ENCODE data around the gene CDH12.

CDH12 gene

DNA sequence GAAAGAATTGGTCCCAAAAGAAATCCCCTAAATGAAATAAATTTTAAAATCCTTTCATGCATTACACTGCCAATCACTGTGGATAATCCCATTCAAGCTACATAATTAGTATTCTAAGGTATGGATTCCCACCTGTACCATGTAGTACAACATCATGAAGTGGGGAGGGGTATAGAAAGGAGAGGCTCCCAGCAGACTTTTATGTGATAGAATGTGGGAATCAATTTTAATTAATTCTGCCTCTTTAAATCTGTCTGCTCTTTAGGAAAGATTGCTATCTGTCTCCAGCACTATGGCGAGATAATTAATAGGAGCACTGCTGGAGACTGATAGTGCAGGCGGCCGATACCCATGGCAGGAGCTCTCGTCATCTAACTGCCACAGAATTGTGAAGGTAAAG lies 95.4 kb downstream of the CDH12 start:
- no peak for DNase-seq

GRCh38 chr5:22754155-22754554 lies 99.0 kb downstream of the CDH12 start:
- no peak for DNase-seq

DNA sequence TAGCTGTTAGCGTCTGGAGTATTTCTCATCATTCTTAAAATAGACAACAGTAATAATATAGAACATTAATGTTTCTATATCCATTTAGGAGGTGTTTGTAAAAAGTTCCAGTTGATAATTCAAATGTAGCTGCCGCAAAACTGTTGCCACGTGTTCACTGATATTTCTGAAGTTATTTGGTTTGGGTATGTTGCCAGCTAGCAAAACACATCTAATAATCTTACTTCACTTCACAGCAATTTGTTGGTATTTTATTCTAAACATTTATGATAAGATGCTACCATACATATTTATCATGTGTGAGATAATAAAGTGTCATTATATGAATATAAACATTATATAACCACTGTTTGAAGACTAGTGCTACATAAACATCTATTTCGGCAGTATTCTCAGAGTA lies 101.6 kb downstream of the CDH12 start:
- no peak for DNase-seq

DNA sequence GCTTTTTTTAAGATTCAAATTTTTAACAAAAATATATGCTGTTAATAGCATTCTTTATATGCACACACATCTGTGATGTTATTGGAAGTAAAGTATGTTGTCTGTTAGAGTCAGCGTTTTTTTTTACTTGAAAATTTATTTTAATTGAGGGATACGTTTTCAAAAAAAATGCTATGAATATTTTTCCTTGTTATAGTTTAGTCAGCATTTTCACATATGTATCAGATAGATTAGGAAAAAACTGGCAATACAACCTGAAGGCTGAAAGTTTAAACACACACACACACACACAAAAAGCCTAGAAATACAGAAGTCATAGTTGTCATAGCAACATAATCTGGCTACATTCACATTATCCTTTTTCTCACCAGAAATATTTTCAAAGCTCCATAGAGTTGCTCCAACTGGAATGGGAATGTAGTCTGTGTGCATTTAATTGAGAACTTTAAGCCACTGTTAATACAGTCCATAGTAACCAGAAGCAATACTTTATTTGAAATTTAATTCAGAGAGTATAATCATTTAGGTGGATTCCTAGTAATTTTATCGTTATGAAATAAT lies 116.6 kb downstream of the CDH12 start:
- DNase-seq, result no peak

- DNase-seq, result no peak
Observed at GRCh38 chr5:22734907-22735306, 118.2 kb downstream of the CDH12 start.

- no peak for DNase-seq
Observed at GRCh38 chr5:22728610-22729009, 124.5 kb downstream of the CDH12 start.

GRCh38 chr5:22722491-22722890 lies 130.7 kb downstream of the CDH12 start:
- no peak for DNase-seq

DNA sequence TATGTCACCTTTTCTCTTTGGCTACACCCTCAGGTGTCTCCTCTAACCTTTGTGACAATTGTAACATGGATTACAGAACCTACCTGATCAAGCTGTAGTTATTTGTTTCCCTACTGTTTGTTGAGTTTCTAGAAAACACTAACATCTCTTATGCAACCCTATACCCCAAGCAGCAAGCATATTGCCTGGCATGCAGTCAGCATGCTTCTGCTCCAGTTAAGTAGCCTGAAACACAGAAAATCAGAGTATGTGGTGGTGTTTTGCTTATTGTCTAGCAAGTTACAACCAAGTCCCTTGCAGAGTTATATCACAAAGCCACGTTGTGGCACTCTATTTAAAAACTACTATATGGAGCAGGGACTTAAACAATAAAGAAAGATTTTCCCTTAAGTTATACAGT lies 131.1 kb downstream of the CDH12 start:
- DNase-seq, result no peak

- DNase-seq, result no peak
Observed at GRCh38 chr5:22719842-22720241, 133.3 kb downstream of the CDH12 start.

GRCh38 chr5:22710660-22711059 lies 142.5 kb downstream of the CDH12 start:
- DNase-seq, result no peak

DNA sequence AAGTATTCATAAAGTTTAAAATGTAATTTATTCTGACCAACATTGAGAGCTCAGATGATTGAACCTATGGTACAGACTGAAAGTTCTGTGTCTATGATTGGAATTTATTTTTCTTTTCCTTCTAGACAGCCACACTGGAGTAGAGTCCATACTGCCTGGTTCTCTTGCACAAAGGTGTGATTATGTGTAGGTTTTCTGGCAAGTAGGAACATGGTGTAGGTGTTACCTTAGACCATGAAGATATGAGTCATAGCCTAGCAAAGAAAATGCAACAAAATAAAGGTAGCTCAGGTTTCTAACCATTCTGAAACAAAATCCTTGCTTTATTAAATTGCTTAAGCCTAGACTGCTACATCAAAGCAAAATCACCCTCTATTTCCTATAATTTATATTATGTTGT lies 143.4 kb downstream of the CDH12 start:
- DNase-seq, result no peak

DNA sequence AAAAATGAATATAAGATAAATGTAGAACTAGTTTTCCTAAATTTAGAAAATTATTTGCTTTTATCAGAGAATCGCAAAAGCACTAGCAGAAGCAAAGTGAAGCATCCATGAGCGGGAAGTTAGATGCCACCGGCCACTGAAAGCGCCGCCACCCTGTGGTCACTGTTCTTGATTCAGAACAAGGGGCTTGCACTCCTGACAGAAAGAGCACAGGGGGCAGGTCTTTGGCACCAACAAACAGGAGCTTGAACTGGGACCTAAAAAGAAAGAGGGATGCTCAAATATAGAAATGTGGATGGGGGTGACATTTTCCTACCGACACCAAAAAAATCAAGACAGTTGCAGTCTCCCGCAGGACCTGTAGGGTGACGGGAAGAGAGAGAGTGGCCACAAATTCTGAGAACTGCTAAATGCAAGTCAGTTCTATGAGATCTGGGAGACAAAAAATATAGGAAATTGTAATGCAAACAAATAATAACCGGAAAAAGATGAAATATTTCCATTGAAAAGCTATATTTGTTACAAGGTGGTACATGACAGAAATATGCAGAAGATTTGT lies 144.3 kb downstream of the CDH12 start:
- no peak for DNase-seq

GRCh38 chr5:22706901-22707300 lies 146.2 kb downstream of the CDH12 start:
- no peak for DNase-seq

DNA sequence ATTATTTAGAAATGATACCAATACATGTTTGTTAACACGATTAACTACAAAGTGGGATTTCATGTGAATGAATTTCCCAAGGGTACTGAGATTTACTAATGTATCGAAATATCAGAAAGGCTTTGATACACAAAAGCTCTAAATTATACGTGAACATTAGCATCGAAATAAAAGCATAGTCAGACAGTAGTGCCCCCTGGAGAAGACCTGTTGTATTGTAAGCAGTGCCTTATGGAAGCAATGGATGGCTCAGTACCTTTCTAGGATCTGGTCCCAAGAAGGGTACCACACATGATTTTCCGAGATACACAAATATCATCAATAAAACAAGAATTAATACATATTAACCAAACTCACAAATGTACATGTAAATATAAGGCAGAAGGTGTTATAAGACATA lies 153.8 kb downstream of the CDH12 start:
- no peak for DNase-seq

DNA sequence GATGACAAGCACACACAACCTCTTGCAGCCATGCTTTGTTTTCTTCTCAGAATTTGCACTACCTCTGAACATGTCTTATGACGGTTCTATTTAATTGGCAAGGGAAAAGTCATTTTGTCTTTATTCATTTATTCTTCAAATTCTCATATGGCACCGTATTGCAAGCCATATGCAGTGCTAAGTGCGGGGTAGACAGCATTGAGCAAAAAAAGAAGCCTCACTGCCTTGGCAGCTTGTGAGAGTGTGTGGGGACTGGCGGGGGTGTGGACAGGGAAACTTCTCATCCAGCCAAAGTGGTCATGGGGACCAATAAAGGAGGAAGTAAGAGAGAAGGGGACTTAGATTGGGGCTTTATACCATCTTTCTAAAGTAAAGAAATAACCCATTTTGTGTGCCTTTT lies 160.0 kb downstream of the CDH12 start:
- no peak for DNase-seq

- DNase-seq, result no peak
Observed at GRCh38 chr5:22683050-22683449, 170.1 kb downstream of the CDH12 start.

DNA sequence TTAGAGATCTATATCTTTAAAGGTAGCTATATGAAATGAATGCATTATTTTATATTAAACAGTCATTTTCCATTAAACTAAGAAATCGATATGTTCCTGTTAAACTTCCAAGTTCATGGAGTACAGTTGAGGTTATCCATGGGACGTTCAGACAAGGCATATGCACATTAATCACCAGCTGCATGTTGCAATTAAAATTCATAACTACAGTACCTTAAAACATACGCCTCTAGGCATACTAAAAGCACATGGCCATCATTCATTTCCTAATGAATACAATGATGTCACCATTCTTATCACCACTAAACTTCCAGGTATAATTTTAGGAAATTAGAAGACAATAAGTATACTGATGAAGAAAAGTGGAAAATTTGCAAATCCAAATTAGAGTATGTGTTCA lies 174.3 kb downstream of the CDH12 start:
- DNase-seq, result no peak

DNA sequence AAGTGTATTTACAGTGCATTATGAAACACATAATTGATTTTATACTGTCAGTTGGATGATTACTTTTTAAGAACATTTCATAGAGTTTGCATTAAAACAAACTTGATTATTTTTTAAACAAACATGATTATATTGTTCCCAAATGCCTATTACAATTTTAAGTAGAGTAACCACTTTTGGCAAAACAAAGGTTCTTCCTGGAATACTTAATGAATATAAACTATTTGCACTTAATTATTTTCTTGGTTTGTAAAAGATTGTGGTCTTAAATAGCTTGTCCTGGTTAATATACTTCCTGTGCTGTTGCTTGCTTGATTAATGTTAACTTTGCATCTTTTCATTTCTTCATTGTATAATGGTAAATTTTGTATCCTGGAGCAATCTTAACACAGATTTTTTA lies 180.0 kb downstream of the CDH12 start:
- DNase-seq, result no peak

- DNase-seq, result no peak
Observed at GRCh38 chr5:22669345-22669744, 183.8 kb downstream of the CDH12 start.

- no peak for DNase-seq
Observed at GRCh38 chr5:22665801-22666200, 187.3 kb downstream of the CDH12 start.

GRCh38 chr5:22663134-22663533 lies 190.0 kb downstream of the CDH12 start:
- DNase-seq, result no peak

DNA sequence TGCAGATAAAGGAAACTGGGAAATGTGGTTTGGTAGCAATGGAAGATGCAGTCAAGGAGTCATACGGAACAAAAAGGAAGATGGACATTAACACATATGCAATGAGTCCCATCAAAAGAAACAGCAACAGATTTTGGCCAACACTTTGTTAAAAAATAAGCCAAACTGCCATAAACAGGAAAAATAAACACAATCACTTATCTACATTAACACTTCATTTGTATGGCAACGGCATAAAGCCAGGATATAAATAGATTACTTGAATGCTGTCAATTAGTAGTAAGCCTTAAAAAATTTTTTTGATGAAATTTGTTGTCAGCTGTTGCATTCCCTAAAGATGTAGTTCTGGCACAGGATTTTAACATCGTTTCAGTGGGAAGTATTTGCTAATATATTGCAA lies 190.8 kb downstream of the CDH12 start:
- no peak for DNase-seq

GRCh38 chr5:22651355-22651754 lies 201.8 kb downstream of the CDH12 start:
- no peak for DNase-seq

GRCh38 chr5:22650511-22650910 lies 202.6 kb downstream of the CDH12 start:
- DNase-seq, result no peak

- DNase-seq, result no peak
Observed at GRCh38 chr5:22649074-22649473, 204.1 kb downstream of the CDH12 start.

- DNase-seq, result no peak
Observed at GRCh38 chr5:22644859-22645258, 208.3 kb downstream of the CDH12 start.
